GM10266 (cell line): ENCODE results near the gene DUSP23.

ENCODE experiments used
- DNase-seq: peaks from one replicate; pipeline ENCODE4 v3.0.0; 2012; ENCODE audit errors: extremely low spot score
- TF ChIP-seq, protein P1 (sequence below): IDR thresholded peaks from 2 replicates; pipeline ENCODE4 v1.5.1; 2012; ENCODE audit warnings: mild to moderate bottlenecking, low read depth; ENCODE audit not compliant: control insufficient read depth, insufficient read depth; ENCODE audit errors: missing control alignments

The DUSP23 gene

DNA sequence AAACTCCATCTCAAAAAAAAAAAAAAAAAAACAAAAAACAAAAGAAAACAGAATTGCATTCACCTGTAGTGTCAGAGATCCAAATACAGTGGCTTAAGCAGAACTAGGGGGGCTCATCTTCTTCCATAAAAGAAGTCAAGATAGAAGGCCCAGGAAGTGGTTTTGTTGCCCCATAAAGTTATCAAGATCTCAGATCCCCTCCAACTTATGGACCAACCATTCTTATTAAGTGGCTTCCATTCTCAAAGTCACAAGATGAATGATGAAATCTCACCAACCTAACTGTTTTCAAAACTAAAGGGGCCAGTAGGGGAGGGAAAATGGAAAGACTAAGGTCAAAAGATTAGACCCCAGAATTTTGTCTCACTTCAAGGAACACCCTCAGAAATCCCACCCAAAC lies 30.1 kb upstream of the DUSP23 start:
- TF ChIP-seq, protein P1, sequence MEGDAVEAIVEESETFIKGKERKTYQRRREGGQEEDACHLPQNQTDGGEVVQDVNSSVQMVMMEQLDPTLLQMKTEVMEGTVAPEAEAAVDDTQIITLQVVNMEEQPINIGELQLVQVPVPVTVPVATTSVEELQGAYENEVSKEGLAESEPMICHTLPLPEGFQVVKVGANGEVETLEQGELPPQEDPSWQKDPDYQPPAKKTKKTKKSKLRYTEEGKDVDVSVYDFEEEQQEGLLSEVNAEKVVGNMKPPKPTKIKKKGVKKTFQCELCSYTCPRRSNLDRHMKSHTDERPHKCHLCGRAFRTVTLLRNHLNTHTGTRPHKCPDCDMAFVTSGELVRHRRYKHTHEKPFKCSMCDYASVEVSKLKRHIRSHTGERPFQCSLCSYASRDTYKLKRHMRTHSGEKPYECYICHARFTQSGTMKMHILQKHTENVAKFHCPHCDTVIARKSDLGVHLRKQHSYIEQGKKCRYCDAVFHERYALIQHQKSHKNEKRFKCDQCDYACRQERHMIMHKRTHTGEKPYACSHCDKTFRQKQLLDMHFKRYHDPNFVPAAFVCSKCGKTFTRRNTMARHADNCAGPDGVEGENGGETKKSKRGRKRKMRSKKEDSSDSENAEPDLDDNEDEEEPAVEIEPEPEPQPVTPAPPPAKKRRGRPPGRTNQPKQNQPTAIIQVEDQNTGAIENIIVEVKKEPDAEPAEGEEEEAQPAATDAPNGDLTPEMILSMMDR: no peak
- DNase-seq: no peak

DNA sequence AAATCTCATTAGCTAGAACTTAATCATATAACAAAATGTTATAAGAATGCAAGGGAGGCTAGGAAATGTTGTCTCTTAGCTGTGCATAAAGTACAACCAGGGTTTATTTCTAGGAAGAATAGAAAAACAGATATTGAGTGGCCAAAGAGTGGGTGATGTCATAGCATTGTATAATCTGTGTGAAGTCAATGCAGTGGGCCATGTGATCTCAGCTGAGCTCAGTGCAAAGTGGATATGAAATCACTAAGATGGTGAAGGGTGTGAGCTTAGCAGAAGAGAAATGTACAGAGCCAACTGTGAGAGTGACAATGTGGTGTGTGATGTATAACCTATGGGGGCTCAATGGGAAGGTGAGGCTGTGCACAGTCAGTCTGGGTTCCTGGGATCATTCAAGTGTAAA lies 29.7 kb upstream of the DUSP23 start:
- no peak for DNase-seq
- TF ChIP-seq, protein P1: no peak

DNA sequence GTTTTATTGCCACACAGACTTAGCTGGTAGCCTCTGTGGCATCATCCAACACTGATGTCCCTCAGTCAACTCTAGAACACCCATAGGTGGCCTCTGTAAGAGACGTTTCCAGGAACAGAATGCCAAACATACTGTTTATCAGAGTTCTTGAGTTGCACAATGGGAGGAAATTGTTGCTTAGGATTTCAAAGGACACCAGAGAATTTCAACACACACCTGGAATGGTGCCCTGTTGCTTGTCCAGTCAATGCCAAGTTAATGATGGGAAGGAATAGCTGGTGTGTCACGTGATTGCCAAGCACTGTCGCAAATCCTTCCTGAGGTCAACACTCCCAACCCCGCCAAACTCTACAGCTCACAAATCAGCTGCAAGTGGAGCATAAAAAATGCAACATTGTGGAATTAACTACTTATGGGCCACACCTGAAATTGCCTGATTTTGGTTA lies 28.6 kb upstream of the DUSP23 start:
- no peak for DNase-seq
- TF ChIP-seq, protein P1: no peak

DNA sequence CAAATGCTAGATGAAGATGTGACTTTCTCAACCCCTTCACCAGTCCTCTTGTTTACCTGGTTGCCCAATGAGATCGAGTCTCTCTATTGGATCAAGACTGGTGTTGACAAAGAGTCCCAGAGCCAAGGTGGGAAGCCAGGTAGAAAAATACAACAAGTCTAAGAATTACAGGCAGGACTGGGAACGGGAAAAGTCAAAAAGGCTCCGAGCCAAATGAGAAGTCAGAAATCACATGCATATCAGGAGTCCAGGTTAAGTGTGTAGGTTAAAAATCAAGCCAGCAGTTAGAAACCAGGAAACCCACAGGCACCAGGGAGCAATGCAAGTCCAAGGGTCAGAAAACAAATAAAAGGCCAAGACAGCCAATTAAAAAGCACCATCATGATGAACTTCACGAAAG lies 27.4 kb upstream of the DUSP23 start:
- TF ChIP-seq, protein P1: no peak
- DNase-seq: no peak

DNA sequence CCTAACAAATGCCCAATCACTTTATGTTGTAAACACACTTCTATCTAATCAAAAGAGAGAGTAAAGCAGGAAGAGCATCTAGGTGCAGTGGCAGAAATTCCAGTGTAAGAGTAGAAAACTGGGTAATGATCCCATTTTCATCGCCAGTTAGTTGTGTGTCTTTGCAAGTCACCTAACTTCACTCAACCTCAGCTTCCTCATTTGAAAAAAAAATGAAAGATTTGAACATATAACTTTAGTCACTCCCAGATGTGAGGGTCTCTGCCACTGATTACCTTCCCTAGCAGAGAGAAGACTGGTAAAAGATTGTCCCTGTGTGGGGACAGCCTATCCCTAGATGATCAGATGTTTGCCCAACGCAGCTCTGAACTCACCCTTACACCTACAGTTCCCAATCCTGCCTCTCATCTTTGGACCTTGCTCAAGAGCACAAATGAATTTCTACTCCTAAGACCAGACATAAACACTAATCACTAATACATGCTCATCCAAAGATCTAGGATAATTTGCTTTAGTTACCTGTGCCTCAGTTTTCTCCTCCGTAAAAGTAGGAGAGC lies 25.2 kb upstream of the DUSP23 start:
- TF ChIP-seq, protein P1: no peak
- no peak for DNase-seq

DNA sequence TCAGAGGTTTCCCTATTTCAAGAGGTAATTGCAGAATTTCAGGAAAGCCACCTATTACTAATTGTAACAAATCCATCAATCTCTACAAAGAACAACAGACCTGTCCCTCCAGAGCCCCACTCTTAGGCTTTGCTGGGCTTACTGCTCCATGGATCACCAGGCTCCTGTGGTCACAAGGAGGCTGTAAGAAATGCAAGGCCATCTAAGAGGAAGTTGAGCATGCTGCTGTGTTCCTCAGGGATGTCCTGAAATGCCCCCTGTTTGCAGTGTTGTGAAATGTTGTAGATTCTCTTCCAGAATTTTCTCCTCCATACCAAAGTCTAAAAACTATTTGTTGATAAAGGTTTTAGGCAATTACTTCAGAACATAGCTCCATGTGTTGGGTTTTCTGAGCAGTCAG lies 24.4 kb upstream of the DUSP23 start:
- DNase-seq: no peak
- TF ChIP-seq, protein P1: no peak

DNA sequence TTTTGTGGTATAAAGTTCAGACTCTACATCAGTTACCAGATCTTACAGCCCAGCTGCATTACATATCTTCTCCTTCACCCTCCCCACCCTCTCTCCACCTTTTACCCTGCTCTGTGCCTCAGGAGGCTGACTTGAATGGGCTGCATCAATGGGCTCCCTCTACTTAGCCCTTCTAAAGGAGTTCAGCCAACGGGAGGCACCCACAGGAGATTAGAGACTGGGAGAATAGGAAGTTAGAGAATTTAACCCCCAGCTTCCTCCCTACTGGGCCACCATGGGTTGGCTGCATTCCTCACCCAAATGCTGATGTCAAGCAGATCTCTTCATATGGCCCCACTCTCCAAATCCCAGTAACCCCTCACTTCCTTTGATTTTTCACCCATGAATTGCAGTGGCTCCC lies 17.1 kb upstream of the DUSP23 start:
- TF ChIP-seq, protein P1: no peak
- no peak for DNase-seq
